Lower leg skin (tissue), 3 donors: Measurements from ENCODE around the gene USP49.

ENCODE experiments used
- CTCF ChIP-seq, 3 donors: fragments of 450-650 bp; IDR thresholded peaks; one replicate each; pipeline ENCODE4 v1.5.1; 2016; ENCODE audit warnings: antibody characterized with exemption in 3 of 3, mild to moderate bottlenecking in 3 of 3, moderate library complexity in 2 of 3
- POLR2A ChIP-seq, 2 donors: fragments of 450-650 bp; IDR thresholded peaks; one replicate each; pipeline ENCODE4 v1.6.1; 2016 to 2017; ENCODE audit warnings: antibody characterized with exemption in 2 of 2, mild to moderate bottlenecking in 1 of 2, moderate library complexity in 1 of 2

DNA sequence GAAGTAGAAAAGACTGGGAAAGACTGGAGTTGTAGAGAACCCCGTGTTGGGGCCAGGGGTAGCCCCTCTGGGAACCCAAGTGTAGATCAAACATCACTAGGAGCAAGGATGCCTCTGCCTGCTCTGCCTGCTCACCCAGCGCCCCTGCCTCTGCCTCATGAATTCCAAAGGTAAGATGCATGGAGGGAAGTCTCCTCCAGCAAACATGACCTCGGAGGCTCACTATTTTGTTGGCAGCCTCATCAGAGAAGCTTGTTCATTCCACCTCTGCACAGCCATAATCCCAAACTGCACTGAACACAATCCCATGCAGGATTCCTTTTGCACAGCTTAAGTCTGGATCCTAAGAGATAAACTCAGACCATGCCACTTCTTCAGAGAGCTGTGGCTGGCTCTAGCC, 120.3 kb downstream of the USP49 start:
- no peak for TF ChIP-seq POLR2A (IDR thresholded peaks at IDR 0.05)
- TF ChIP-seq CTCF (IDR thresholded peaks at IDR 0.05): no peak
